ENCODE measurements around the gene DTNB. TPM values are rescaled to one million over a fixed set of nuclear protein-coding genes. Genes with fewer than 3 reads are reported as not detected.

DTNB gene
- total and polyA plus RNA-seq, 10 of the 15 experiments (the other 5 are each of a cell fraction or from before 2014, with no cell fraction given), result 4.5 to 30.6 (median 11.9) TPM

GRCh38 chr2:25598332-25598731, 75.0 kb downstream of the DTNB start:
- H3K27me3 ChIP-seq (replicated peaks in 1 of 2; ENCODE audit: control insufficient read depth in 2 of 2, insufficient read depth in 2 of 2, low read length in 1 of 2), result no peaks in the 10 kb centered on the region
- no peak overlapping the region for H3K9ac ChIP-seq (ENCODE audit: control insufficient read depth, insufficient read depth, low read length)
- CTCF ChIA-PET, result interaction anchor here (0.7 to 5.5 kb wide), 11 partner anchors 10 to 312 kb away, joined by 3 to 40 read pairs (median 3); no protein-coding TSS in a partner anchor
- in situ Hi-C loops (cut with MboI) (no loop called here), intact Hi-C loops (cut with micrococcal nuclease; ENCODE audit: unreplicated experiment) (no loop called here)
- DNase-seq (ENCODE audit: low read depth, low spot score) (no peak), FAIRE-seq (no peak), ATAC-seq (no peak)
- H3K4me2 ChIP-seq (ENCODE audit: control insufficient read depth, insufficient read depth), result no peak overlapping the region
- H4K20me1 ChIP-seq (ENCODE audit: control insufficient read depth, insufficient read depth), result no peaks in the 10 kb centered on the region
- BruUV-seq (replicated peaks), result no TSS peak
- no peaks in the 10 kb centered on the region for H3K36me3 ChIP-seq (ENCODE audit: control insufficient read depth in 2 of 2, insufficient read depth in 2 of 2, low read length in 1 of 2)
- H2AFZ ChIP-seq (ENCODE audit: control insufficient read depth, low read depth, low read length), result no peak overlapping the region
- SMC1A ChIA-PET (ENCODE audit: uncharacterized antibody, unreplicated experiment), result interaction anchor here (0.7 to 3.9 kb wide), 9 partner anchors 8 to 432 kb away, joined by 3 to 27 read pairs (median 4); no protein-coding TSS in a partner anchor
- no peak overlapping the region for H3K27ac ChIP-seq (ENCODE audit: control insufficient read depth, insufficient read depth)
- H3K4me3 ChIP-seq, result no peak overlapping the region
- POLR2A ChIA-PET, result interaction anchor here (0.6 to 0.9 kb wide), 2 partner anchors 11 to 24 kb away, joined by 4 to 5 read pairs; no protein-coding TSS in a partner anchor
- WGBS (ENCODE audit: insufficient coverage, insufficient replicate concordance, low lambda C conversion rate, missing lambda C conversion rate), result 96% methylated on average over 2 of the region's 2 CpGs
- TF ChIP-seq SP1 (IDR thresholded peaks at IDR 0.05; ENCODE audit: low read depth, low read length), result no peak
- no peak for TF ChIP-seq GATAD2B (conservative IDR thresholded peaks at IDR 0.05; ENCODE audit: low read depth)
- TF ChIP-seq HDAC2 (IDR thresholded peaks at IDR 0.05), result no peak
- TF ChIP-seq USF2 (IDR thresholded peaks at IDR 0.05; ENCODE audit: borderline replicate concordance, low read depth, low read length), result no peak
- no peak for TF ChIP-seq USF1 (IDR thresholded peaks at IDR 0.05; ENCODE audit: borderline replicate concordance, extremely low read length, insufficient read depth, low read depth, low read length)
- TF ChIP-seq RFX5 (IDR thresholded peaks at IDR 0.05; ENCODE audit: low read depth, low read length), result no peak
- TF ChIP-seq ZZZ3 (IDR thresholded peaks at IDR 0.05; ENCODE audit: control insufficient read depth, insufficient read length, low read depth), result no peak
- no peak for TF ChIP-seq YY1 (IDR thresholded peaks at IDR 0.05; ENCODE audit: low read depth, low read length)
- no peak for TF ChIP-seq STAT3 (IDR thresholded peaks at IDR 0.05; ENCODE audit: low read depth, low read length)
- no peak for TF ChIP-seq HDAC6 (IDR thresholded peaks at IDR 0.05; ENCODE audit: unreplicated experiment)
- TF ChIP-seq MXI1 (IDR thresholded peaks at IDR 0.05; ENCODE audit: low read depth, low read length), result no peak
- TF ChIP-seq EED (IDR thresholded peaks at IDR 0.05; ENCODE audit: low read depth), result no peak
- no peak for TF ChIP-seq SPI1 (IDR thresholded peaks at IDR 0.05; ENCODE audit: borderline replicate concordance, insufficient read depth, low read depth, low read length)
- TF ChIP-seq RCOR1 (conservative IDR thresholded peaks at IDR 0.05; ENCODE audit: low read depth, low read length), result no peak
- no peaks in the 10 kb centered on the region for H3K9me3 ChIP-seq (replicated peaks; ENCODE audit: control insufficient read depth, insufficient read depth, low read length)
- H3K79me2 ChIP-seq (ENCODE audit: control insufficient read depth, insufficient read depth, low read length), result no peaks in the 10 kb centered on the region
- RAD21 ChIA-PET (ENCODE audit: unreplicated experiment), result interaction anchor here (2.1 to 3.1 kb wide), 2 partner anchors 10 to 12 kb away, joined by 8 to 20 read pairs; no protein-coding TSS in a partner anchor
- H3K4me1 ChIP-seq (ENCODE audit: control insufficient read depth, insufficient read depth, low read length), result peaks cover 11% of the 10 kb centered on the region

Data from GM12878 (cell line).